Tongue (tissue), 2 donors: ENCODE data around the gene F13A1. TPM values are rescaled to one million over a fixed set of nuclear protein-coding genes. Genes with fewer than 3 reads are reported as not detected.
A peak's percentile ranks its signal among the peaks of the same experiment; 100 is the strongest.

ENCODE experiments used
- DNase-seq: peaks from one replicate; pipeline ENCODE4 v3.0.0-alpha.2; 2015
- total RNA-seq: library from RNA; depleted of rRNA; stranded (reverse); fragments of >200 nt; gene quantifications from one replicate; pipeline ENCODE4 v1.2.3, GENCODE V29; 2014

The F13A1 gene
- total RNA-seq, 1 donor from 2014 or later = 26.0 TPM

GRCh38 chr6:6243846-6244245 lies 76.6 kb downstream of the F13A1 start:
- no peak for DNase-seq

GRCh38 chr6:6239598-6240581 lies 80.6 kb downstream of the F13A1 start:
- no peak for DNase-seq

GRCh38 chr6:6236730-6237469 lies 83.6 kb downstream of the F13A1 start:
- no peak for DNase-seq

- DNase-seq = no peak
These were observed 84.7 kb downstream of the F13A1 start for GRCh38 chr6:6235786-6236185.

- no peak for DNase-seq
These were observed 85.5 kb downstream of the F13A1 start for GRCh38 chr6:6234963-6235362.

- DNase-seq = no peak
These were observed 90.2 kb downstream of the F13A1 start for GRCh38 chr6:6230286-6230685.

- DNase-seq = no peak
These were observed 92.6 kb downstream of the F13A1 start for GRCh38 chr6:6227896-6228295.

GRCh38 chr6:6225885-6226529 lies 94.5 kb downstream of the F13A1 start:
- DNase-seq = no peak

- no peak for DNase-seq
These were observed 95.5 kb downstream of the F13A1 start for GRCh38 chr6:6224933-6225486.

- DNase-seq = peak; percentile 11
These were observed 98.5 kb downstream of the F13A1 start for GRCh38 chr6:6221787-6222535.

- DNase-seq = no peak
These were observed 99.7 kb downstream of the F13A1 start for GRCh38 chr6:6220718-6221117.

GRCh38 chr6:6219716-6220115 lies 100.7 kb downstream of the F13A1 start:
- DNase-seq = no peak

GRCh38 chr6:6218759-6219085 lies 101.7 kb downstream of the F13A1 start:
- no peak for DNase-seq

- no peak for DNase-seq
These were observed 102.4 kb downstream of the F13A1 start for GRCh38 chr6:6217855-6218758.

- DNase-seq = no peak
These were observed 109.5 kb downstream of the F13A1 start for GRCh38 chr6:6210994-6211393.

GRCh38 chr6:6202886-6203285 lies 117.6 kb downstream of the F13A1 start:
- DNase-seq = no peak

- DNase-seq = no peak
These were observed 119.3 kb downstream of the F13A1 start for GRCh38 chr6:6201200-6201599.

GRCh38 chr6:6199678-6200077 lies 120.8 kb downstream of the F13A1 start:
- no peak for DNase-seq

GRCh38 chr6:6196762-6197161 lies 123.7 kb downstream of the F13A1 start:
- DNase-seq = no peak

- no peak for DNase-seq
These were observed 125.4 kb downstream of the F13A1 start for GRCh38 chr6:6195080-6195479.

GRCh38 chr6:6193221-6193745 lies 127.2 kb downstream of the F13A1 start:
- no peak for DNase-seq
